Stimulated activated CD8-positive, alpha-beta memory T cell treated with anti-CD3 and anti-CD28 coated beads, Interleukin-4, amount 100 ng/mL, for 24 hours (primary cell): ENCODE results near the gene TPRN.
A peak's percentile ranks its signal among the peaks of the same experiment; 100 is the strongest.
"Not testable (repeated sequence)": the region's sequence is repeated elsewhere in the genome, so short reads cannot be mapped to it uniquely, and the experiment has no call there.

Experiments used
- DNase-seq: peaks from one replicate; pipeline ENCODE4 v3.0.0-alpha.2; 2020; ENCODE audit warnings: low read depth

TPRN gene, protein sequence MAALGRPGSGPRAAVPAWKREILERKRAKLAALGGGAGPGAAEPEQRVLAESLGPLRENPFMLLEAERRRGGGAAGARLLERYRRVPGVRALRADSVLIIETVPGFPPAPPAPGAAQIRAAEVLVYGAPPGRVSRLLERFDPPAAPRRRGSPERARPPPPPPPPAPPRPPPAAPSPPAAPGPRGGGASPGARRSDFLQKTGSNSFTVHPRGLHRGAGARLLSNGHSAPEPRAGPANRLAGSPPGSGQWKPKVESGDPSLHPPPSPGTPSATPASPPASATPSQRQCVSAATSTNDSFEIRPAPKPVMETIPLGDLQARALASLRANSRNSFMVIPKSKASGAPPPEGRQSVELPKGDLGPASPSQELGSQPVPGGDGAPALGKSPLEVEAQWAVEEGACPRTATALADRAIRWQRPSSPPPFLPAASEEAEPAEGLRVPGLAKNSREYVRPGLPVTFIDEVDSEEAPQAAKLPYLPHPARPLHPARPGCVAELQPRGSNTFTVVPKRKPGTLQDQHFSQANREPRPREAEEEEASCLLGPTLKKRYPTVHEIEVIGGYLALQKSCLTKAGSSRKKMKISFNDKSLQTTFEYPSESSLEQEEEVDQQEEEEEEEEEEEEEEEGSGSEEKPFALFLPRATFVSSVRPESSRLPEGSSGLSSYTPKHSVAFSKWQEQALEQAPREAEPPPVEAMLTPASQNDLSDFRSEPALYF

GRCh38 chr9:137200311-137201204 is at the start of gene TPRN:
Gene TPRN, minus strand, starts transcription at chr9:137200741. Its CDS starts 30 bp downstream, at chr9:137200711.
- peak; percentile 99 for DNase-seq

- DNase-seq: no peak
Observed at GRCh38 chr9:137247916-137248175, 47.3 kb upstream of the TPRN start.

DNA sequence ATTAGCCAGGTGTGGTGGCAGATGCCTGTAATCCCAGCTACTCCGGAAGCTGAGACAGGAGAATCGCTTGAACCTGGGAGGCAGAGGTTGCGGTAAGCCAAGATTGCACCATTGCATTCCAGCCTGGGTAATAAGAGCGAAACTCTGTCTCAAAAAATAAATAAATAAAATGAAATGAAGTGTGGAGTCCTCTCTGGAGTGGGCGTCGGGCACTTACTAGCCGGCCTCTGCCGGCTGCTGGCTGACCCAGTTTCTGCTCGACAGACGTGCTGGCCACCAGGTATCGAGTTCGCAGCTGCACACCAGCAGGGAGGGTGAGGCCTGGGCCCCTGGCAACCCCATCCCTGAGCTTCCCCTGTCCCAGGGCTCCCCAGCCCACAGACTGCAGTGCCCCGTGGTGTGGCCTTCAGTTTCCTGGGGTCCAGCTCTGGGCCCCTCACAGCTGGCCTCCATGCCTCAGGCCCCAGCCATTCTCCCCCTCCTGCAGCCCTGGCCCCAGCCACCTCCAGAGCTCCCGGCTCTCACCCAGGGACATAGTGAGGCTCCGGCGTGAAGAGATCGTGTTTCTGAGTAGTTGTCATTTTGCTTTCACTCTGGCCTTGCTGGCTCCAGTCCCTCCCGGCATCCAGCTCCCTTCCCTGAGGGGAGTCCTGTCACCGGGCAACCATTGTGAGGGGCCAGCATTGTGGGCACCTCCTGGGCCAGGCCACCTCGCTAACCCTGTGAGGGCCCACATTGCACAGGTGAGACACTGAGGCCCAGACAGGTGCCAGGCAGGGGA is 46.8 kb upstream of the TPRN start:
- DNase-seq: no peak

- no peak for DNase-seq
Observed at GRCh38 chr9:137245450-137246421, 45.2 kb upstream of the TPRN start.

DNA sequence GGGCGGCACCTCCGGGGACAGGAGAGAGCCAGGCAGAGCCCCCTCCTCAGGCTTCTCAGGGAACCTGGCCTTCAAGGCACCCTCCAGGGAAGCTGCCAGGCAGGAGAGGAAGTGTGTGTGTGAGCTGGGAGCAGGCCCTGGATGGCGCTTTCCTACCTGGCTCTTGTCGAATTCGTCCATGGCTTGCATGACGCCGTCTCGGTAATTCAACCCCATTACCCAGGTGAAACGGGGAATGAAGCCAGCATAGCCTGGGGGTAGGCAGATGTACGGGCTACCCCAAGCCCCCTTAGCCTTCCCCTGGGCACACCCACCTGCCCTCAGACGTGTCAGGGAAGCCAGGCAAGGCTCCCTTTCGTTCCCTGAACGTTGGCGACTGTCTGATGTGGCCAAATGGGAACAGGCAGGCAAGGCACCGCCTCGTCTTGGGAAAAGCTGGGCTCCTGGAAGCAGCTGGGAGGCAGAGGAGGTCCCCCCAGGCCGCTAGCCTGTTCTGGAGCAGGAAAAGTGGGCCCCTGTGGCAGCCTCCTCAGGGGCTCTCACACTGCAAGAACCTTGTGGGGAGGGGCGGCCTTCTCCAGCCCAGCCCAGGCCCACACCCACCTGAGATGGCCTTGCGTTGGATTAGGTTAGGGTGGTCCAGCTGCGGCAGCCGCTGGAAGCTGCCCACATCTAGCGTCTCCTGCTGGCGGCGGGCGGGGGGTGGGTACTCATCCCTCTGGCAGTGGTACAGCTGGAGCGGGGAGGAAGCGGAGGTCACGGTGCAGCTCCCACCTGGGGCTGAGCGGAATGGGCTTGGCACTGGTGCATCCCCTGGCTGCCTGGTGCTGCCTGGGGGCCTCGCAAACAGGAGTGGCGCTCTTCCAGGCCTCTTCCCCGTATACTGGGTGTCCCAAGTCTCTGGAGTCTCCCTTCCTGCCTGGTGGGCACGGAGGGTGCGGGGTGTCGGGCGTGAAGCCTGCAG is 44.2 kb upstream of the TPRN start:
- no peak for DNase-seq

DNA sequence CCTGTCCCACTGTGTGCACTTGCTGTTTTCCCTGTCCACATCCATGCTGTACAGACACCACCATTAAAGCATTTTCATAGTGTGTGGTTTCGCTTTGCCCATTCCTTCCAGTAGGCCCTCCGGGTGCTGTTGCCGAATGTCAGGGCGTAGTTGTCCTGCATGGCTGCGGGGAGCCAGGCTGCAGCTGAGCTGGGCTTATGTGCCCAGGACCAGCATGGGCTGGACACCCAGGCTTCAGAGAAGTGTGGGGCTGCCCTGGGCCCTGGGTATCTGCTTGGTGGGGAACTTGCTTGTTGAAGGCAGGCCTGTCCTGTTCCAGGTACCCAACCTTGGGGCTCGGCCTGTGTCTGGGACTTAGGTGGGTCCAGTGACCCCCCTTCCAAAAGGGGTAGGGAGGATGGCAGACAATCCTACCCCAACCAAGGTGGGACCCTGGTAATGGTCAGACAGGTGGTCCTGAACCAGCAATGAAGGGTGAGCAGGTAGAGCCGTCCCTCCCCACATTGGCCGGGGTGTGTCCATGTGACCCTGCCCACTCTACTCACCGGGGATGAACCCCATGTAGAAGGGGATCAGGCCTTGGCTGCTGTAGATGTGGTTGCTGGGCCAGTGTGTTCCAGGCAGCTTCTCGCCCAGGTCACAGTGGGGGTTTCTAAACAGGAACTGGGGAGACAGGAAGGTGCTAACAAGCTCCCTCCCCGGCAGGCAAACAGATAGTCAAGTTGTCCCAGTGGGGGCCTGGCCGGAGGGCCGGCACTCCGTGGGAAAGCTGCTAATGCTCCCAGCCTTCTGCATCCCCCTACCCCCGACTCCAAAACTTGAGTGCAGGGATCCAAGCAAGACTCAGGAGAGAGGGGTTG is 43.3 kb upstream of the TPRN start:
- no peak for DNase-seq

GRCh38 chr9:137243266-137243625 is 42.7 kb upstream of the TPRN start:
- not testable (repeated sequence) for DNase-seq

DNA sequence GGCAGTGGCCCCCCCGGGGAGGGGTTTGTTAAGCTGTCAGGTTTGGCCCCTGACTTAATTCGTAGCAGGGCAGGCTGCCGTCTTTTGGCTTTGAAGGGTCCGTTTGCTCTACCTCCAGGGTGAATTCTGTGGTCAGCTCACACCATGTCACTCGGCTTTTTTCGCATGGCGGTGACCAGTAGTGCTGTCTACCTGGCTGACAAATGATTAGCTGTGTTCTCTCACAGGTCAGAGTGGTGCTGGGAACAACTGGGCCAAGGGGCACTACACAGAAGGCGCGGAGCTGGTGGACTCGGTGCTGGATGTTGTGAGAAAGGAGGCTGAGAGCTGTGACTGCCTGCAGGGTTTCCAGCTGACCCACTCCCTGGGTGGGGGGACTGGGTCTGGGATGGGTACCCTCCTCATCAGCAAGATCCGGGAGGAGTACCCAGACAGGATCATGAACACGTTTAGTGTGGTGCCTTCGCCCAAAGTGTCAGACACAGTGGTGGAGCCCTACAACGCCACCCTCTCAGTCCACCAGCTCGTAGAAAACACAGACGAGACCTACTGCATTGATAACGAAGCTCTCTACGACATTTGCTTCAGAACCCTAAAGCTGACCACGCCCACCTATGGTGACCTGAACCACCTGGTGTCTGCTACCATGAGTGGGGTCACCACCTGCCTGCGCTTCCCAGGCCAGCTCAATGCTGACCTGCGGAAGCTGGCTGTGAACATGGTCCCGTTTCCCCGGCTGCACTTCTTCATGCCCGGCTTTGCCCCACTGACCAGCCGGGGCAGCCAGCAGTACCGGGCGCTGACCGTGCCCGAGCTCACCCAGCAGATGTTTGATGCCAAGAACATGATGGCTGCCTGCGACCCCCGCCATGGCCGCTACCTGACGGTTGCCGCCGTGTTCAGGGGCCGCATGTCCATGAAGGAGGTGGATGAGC is 42.0 kb upstream of the TPRN start:
- DNase-seq: no peak

- peak; percentile 64 for DNase-seq
Observed at GRCh38 chr9:137241490-137242268, 41.1 kb upstream of the TPRN start.

DNA sequence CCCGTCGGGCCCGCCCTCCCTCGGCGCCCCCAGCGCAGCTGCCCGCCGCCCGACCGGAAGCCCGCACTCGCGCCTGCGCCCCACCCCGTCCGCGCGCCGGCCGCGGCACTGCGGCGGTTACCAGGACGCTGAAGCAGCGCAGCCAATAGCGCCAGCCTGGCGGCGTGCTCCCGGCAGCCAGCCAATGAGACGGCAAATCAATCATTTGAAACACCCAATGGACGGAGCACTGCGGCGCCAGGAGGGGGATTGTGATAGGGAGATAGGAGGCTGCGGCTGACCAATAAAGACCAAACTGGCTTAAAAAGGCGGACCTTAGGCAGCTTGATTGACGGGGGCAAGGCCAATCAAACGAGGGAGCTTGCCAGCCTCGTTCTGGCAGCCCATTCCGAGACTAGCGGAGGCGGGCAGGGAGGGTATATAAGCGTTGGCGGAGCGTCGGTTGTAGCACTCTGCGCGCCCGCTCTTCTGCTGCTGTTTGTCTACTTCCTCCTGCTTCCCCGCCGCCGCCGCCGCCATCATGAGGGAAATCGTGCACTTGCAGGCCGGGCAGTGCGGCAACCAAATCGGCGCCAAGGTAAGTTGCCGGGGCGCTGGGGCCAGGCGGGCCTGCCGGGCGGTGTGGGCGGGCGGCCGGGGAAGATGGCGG is 40.4 kb upstream of the TPRN start, which contains the start of gene TUBB4B:
Gene TUBB4B (plus strand): TSS at position 447 of the 649 bp plus-strand sequence. CDS start 74 bp downstream, at position 521.
- peak; percentile 94 for DNase-seq

- DNase-seq: peak; percentile 68
Observed at GRCh38 chr9:137240318-137240840, 39.8 kb upstream of the TPRN start.

- DNase-seq: not testable (repeated sequence)
Observed at GRCh38 chr9:137239541-137240200, 39.1 kb upstream of the TPRN start.

DNA sequence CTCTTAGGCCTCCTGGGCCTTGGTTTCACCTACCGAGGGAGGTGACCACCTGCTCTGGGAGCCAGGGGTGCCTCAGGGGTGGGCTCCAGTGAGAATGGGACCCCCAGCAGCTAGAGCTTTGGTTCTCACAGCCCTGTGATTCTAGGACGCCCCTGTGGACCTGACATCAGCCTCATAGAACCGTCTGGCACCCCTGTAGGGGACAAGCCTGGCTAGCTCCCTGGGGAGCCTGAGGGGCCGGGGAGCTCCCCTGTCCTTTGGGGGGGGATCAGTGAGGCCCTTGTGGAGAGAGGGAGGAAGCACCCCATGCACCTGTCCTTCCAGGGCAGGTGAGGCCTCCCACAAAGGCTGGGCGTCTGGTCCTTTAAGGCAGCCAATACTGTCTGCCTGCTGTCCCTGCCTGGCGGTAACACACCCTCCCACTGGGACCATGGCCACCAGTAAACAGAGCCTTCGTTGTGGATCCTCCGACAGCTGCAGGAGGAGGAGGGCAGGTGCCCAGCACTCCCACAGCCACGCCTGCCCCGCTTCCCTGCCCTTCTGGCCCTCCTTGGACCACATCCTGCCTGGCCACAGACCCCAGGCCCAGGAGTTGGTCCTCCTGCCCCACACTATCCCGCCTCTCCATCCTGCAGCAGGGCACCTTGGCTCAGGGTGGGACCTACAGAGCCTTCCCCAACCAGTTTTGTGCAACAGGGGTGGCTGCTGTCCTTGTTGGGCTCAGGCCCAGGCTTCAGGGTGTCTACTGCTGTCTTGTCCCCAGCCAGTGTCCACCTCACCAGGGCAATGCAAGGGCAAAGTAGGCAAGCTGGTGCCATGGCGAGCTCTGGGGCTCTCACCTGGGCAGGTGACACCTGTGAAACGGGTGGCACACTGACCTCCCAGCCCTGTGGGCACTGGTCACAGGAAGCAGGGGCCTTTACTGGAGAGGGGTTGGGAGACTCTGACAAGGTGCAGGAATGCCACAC is 37.5 kb upstream of the TPRN start:
- DNase-seq: no peak

DNA sequence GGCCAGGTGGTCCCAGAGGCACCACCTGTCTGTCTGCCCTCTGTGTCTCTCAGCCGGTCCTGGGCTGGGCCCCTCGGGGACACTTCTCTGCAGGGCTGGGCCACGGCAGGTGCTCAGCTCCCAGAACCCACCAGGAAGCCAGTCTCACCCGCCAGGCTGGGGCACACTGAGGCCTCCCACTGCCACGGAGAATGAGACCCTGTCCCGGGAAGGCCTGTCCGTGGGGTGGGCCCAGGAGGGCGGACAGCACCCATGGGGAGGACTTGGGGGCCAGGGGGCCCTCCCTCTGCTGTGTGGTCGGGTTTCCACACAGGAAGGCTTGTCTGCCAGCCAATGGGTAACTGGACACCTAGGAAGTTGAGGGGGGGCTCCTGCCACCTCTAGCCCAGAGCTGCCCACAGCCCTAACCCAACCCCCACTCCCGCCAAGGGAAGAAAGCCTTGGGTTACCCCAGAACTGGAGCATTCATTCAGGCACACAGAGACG is 36.4 kb upstream of the TPRN start:
- DNase-seq: no peak
